ENCODE data around the gene GTF3C2.

DNA sequence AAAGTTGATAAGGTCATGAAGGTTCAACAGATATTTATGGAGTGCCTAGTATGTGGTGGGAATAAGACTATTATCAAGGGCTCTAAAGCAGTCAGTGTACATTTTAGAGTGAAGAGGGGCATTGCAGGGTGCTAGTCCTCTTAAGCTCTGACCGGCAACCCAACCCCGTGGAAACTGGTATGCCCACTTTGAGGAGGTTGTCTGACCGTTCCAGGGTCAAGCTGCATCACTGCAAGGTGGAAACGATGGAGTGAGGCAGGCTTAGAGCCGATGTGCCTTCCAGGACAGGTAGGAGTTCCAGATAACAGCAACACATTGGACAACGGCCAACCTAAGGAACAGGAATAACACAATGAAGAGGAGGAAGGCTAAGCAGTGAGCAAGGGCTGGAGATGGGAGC is 46.9 kb downstream of the GTF3C2 start:
- no peak for TF ChIP-seq KDM1A (IDR thresholded peaks at IDR 0.05; ENCODE audit: borderline replicate concordance)
- TF ChIP-seq BRCA1 (IDR thresholded peaks at IDR 0.05; ENCODE audit: low read depth, low read length) = no peak

All from GM12878 (cell line).